T-helper 2 cell treated with Interferon-gamma antibody and Interleukin-4, amounts not matched to agents 100 ng/mL and 5 ng/mL, for 36 hours (primary cell): ENCODE data around the gene APIP. TPM values are rescaled to one million over a fixed set of nuclear protein-coding genes. Genes with fewer than 3 reads are reported as not detected.
"Not testable (repeated sequence)": the region's sequence is repeated elsewhere in the genome, so short reads cannot be mapped to it uniquely, and the experiment has no call there.

Experiments
- intact Hi-C: fragments of 100-400 bp; cut with micrococcal nuclease; formaldehyde crosslinking; loops from one replicate; pipeline ENCODE4 v1.15.1; 2023
- total RNA-seq: library from RNA; stranded (reverse); gene quantifications from 2 replicates; pipeline ENCODE4 v1.2.3, GENCODE V29; 2022

The APIP gene
- total RNA-seq, 1 donor from 2014 or later: 24.9 TPM

GRCh38 chr11:34926101-34926830 lies 10.1 kb upstream of the APIP start:
- intact Hi-C loops: loop anchor here (1.0 to 5.0 kb wide), 6 partner anchors 71 to 559 kb away; no protein-coding TSS in a partner anchor

- intact Hi-C loops: loop anchor here (5.0 kb wide), 3 partner anchors 73 to 383 kb away; no protein-coding TSS in a partner anchor
Observed at GRCh38 chr11:34924714-34925113, 8.5 kb upstream of the APIP start.

GRCh38 chr11:34921156-34921555 lies 5.0 kb upstream of the APIP start:
- intact Hi-C loops: no loop called here

- intact Hi-C loops: loop anchor here (1.0 to 10.0 kb wide), 10 partner anchors 95 to 1142 kb away; partner anchors contain the start of genes CAPRIN1, FBXO3 and TRIM44
Observed at GRCh38 chr11:34916843-34917770, 928 bp upstream of the APIP start.

GRCh38 chr11:34915136-34916014 lies 804 bp downstream of the APIP start:
- intact Hi-C loops: loop anchor here (1.0 to 10.0 kb wide), 10 partner anchors 97 to 1141 kb away; partner anchors contain the start of genes CAPRIN1, FBXO3 and TRIM44

GRCh38 chr11:34913556-34913955 lies 2.6 kb downstream of the APIP start:
- intact Hi-C loops: loop anchor here (10.0 kb wide), 1 partner anchor 669 kb away; no protein-coding TSS in a partner anchor

- intact Hi-C loops: loop anchor here (10.0 kb wide), 1 partner anchor 667 kb away; no protein-coding TSS in a partner anchor
Observed at GRCh38 chr11:34911676-34912075, 4.5 kb downstream of the APIP start.

GRCh38 chr11:34910817-34911216 lies 5.4 kb downstream of the APIP start:
- intact Hi-C loops: loop anchor here (10.0 kb wide), 1 partner anchor 666 kb away; no protein-coding TSS in a partner anchor

GRCh38 chr11:34909955-34910354 lies 6.2 kb downstream of the APIP start:
- intact Hi-C loops: loop anchor here (10.0 kb wide), 1 partner anchor 665 kb away; no protein-coding TSS in a partner anchor

GRCh38 chr11:34909415-34909814 lies 6.8 kb downstream of the APIP start:
- intact Hi-C loops: no loop called here

GRCh38 chr11:34907934-34908593 lies 8.1 kb downstream of the APIP start:
- intact Hi-C loops: no loop called here

GRCh38 chr11:34905666-34906065 lies 10.5 kb downstream of the APIP start:
- intact Hi-C loops: no loop called here

- intact Hi-C loops: no loop called here
Observed at GRCh38 chr11:34904421-34904955, 11.7 kb downstream of the APIP start.

GRCh38 chr11:34899633-34900016 lies 16.6 kb downstream of the APIP start:
- intact Hi-C loops: no loop called here

GRCh38 chr11:34898474-34898873 lies 17.7 kb downstream of the APIP start:
- intact Hi-C loops: no loop called here

- intact Hi-C loops: no loop called here
Observed at GRCh38 chr11:34897171-34897870, 18.9 kb downstream of the APIP start.

GRCh38 chr11:34896191-34896590 lies 20.0 kb downstream of the APIP start:
- intact Hi-C loops: not testable (repeated sequence)

- intact Hi-C loops: no loop called here
Observed at GRCh38 chr11:34893416-34893815, 22.8 kb downstream of the APIP start.

- intact Hi-C loops: loop anchor here (1.0 kb wide), 1 partner anchor 305 kb away; no protein-coding TSS in a partner anchor
Observed at GRCh38 chr11:34891611-34892010, 24.6 kb downstream of the APIP start.
